ENCODE data around the gene KCNIP1.

- TF ChIP-seq POLR2A (IDR thresholded peaks at IDR 0.05) (no peak), EP300 (IDR thresholded peaks at IDR 0.05) (no peak)
- TF ChIP-seq, protein P1, sequence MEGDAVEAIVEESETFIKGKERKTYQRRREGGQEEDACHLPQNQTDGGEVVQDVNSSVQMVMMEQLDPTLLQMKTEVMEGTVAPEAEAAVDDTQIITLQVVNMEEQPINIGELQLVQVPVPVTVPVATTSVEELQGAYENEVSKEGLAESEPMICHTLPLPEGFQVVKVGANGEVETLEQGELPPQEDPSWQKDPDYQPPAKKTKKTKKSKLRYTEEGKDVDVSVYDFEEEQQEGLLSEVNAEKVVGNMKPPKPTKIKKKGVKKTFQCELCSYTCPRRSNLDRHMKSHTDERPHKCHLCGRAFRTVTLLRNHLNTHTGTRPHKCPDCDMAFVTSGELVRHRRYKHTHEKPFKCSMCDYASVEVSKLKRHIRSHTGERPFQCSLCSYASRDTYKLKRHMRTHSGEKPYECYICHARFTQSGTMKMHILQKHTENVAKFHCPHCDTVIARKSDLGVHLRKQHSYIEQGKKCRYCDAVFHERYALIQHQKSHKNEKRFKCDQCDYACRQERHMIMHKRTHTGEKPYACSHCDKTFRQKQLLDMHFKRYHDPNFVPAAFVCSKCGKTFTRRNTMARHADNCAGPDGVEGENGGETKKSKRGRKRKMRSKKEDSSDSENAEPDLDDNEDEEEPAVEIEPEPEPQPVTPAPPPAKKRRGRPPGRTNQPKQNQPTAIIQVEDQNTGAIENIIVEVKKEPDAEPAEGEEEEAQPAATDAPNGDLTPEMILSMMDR (IDR thresholded peaks at IDR 0.05): no peak
These were observed 205.8 kb downstream of the KCNIP1 start for GRCh38 chr5:170709640-170710039.

Data from tibial nerve (tissue), 4 donors.